ENCODE measurements around the gene GNPNAT1. TPM values are rescaled to one million over a fixed set of nuclear protein-coding genes. Genes with fewer than 3 reads are reported as not detected.

The GNPNAT1 gene
- total and polyA plus RNA-seq, 2 experiments from 2014 or later, result 44.4 to 68.7 TPM

GRCh38 chr14:52730709-52731111 is 60.7 kb downstream of the GNPNAT1 start:
- Histone ChIP-seq H3K4me3 (peak overlapping the region; percentile 94), H3F3A (replicated peaks; ENCODE audit: low read depth) (no peaks in the 10 kb centered on the region; the same call in 1 of the 2 replicates), H3K4me2 (peak overlapping the region; percentile 82), H3K27me3 (ENCODE audit: insufficient read depth) (no peaks in the 10 kb centered on the region), H3K27ac (ENCODE audit: low read depth) (peak overlapping the region; percentile 89), H3K9me2 (ENCODE audit: insufficient read depth) (no peaks in the 10 kb centered on the region), H3K79me2 (replicated peaks; ENCODE audit: insufficient read depth) (peaks cover 55% of the 10 kb centered on the region), H2AFZ (peak overlapping the region; percentile 64; the same call in 1 of the 2 replicates), H3K36me3 (ENCODE audit: insufficient read depth) (no peaks in the 10 kb centered on the region), H4K20me1 (replicated peaks; ENCODE audit: insufficient read depth) (peaks cover 2% of the 10 kb centered on the region; the same call in 1 of the 2 replicates), H3K4me1 (ENCODE audit: insufficient read depth) (peaks cover 22% of the 10 kb centered on the region)
- Mint-ChIP-seq H3K27ac (peak overlapping the region; percentile 98), H3K4me3 (peak overlapping the region; percentile 98), H3K36me3 (ENCODE audit: low read depth) (peaks cover 55% of the 10 kb centered on the region), H3K9me3 (no peaks in the 10 kb centered on the region), H3K4me1 (peaks cover 34% of the 10 kb centered on the region), H3K27me3 (ENCODE audit: insufficient read depth, low read depth, poor library complexity) (peaks cover 7% of the 10 kb centered on the region)
- TF ChIP-seq ZNF114 (CRISPR knock-in tag; IDR thresholded peaks at IDR 0.05) (no peak), EZH2 (IDR thresholded peaks at IDR 0.05; ENCODE audit: low read depth, unreplicated experiment) (no peak), JUNB (IDR thresholded peaks at IDR 0.05; ENCODE audit: unreplicated experiment) (no peak), EZH2phosphoT487 (IDR thresholded peaks at IDR 0.05; ENCODE audit: unreplicated experiment) (no peak), POLR2AphosphoS5 (IDR thresholded peaks at IDR 0.05; ENCODE audit: low read depth) (no peak), REST (IDR thresholded peaks at IDR 0.05; ENCODE audit: unreplicated experiment) (no peak), ZNF331 (CRISPR knock-in tag; IDR thresholded peaks at IDR 0.05; ENCODE audit: low read depth) (no peak), ZNF462 (CRISPR knock-in tag; IDR thresholded peaks at IDR 0.05) (no peak), STAT1 (IDR thresholded peaks at IDR 0.05; ENCODE audit: unreplicated experiment) (no peak), CREB1 (CRISPR knock-in tag; IDR thresholded peaks at IDR 0.05; ENCODE audit: low read depth) (no peak), NANOG (IDR thresholded peaks at IDR 0.05; ENCODE audit: borderline replicate concordance) (no peak)
- TF ChIP-seq, protein P1, sequence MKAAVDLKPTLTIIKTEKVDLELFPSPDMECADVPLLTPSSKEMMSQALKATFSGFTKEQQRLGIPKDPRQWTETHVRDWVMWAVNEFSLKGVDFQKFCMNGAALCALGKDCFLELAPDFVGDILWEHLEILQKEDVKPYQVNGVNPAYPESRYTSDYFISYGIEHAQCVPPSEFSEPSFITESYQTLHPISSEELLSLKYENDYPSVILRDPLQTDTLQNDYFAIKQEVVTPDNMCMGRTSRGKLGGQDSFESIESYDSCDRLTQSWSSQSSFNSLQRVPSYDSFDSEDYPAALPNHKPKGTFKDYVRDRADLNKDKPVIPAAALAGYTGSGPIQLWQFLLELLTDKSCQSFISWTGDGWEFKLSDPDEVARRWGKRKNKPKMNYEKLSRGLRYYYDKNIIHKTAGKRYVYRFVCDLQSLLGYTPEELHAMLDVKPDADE (IDR thresholded peaks at IDR 0.05), result no peak
- TF ChIP-seq, protein P2, sequence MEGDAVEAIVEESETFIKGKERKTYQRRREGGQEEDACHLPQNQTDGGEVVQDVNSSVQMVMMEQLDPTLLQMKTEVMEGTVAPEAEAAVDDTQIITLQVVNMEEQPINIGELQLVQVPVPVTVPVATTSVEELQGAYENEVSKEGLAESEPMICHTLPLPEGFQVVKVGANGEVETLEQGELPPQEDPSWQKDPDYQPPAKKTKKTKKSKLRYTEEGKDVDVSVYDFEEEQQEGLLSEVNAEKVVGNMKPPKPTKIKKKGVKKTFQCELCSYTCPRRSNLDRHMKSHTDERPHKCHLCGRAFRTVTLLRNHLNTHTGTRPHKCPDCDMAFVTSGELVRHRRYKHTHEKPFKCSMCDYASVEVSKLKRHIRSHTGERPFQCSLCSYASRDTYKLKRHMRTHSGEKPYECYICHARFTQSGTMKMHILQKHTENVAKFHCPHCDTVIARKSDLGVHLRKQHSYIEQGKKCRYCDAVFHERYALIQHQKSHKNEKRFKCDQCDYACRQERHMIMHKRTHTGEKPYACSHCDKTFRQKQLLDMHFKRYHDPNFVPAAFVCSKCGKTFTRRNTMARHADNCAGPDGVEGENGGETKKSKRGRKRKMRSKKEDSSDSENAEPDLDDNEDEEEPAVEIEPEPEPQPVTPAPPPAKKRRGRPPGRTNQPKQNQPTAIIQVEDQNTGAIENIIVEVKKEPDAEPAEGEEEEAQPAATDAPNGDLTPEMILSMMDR (conservative IDR thresholded peaks at IDR 0.05; ENCODE audit: low read depth in 2 of 2), result no peak
- DNase-seq (ENCODE audit: low spot score) (no peak), ATAC-seq (no peak)
